HG03108 (cell line): ENCODE measurements around the gene PPP2R2D.
"Not testable (repeated sequence)": the region's sequence is repeated elsewhere in the genome, so short reads cannot be mapped to it uniquely, and the experiment has no call there.

Experiments
- ATAC-seq: cut with Tn5 transposase; IDR thresholded peaks from one replicate; pipeline ENCODE4 v1.9.1; 2021; ENCODE audit warnings: moderate library complexity; ENCODE audit not compliant: unreplicated experiment

PPP2R2D gene

GRCh38 chr10:131905603-131906268 lies 4.9 kb downstream of the PPP2R2D start:
- ATAC-seq: no peak

- no peak for ATAC-seq
Measured at GRCh38 chr10:131906269-131906639, 5.4 kb downstream of the PPP2R2D start.

- no peak for ATAC-seq
Measured at GRCh38 chr10:131907679-131908078, 6.9 kb downstream of the PPP2R2D start.

GRCh38 chr10:131908151-131908550 lies 7.3 kb downstream of the PPP2R2D start:
- no peak for ATAC-seq

GRCh38 chr10:131909014-131909808 lies 8.4 kb downstream of the PPP2R2D start:
- no peak for ATAC-seq

GRCh38 chr10:131909929-131910328 lies 9.1 kb downstream of the PPP2R2D start:
- no peak for ATAC-seq

GRCh38 chr10:131910663-131911314 lies 10.0 kb downstream of the PPP2R2D start:
- no peak for ATAC-seq

GRCh38 chr10:131911451-131911850 lies 10.6 kb downstream of the PPP2R2D start:
- ATAC-seq: no peak

- ATAC-seq: no peak
Measured at GRCh38 chr10:131912620-131913019, 11.8 kb downstream of the PPP2R2D start.

GRCh38 chr10:131915484-131915883 lies 14.7 kb downstream of the PPP2R2D start:
- no peak for ATAC-seq

- no peak for ATAC-seq
Measured at GRCh38 chr10:131915990-131916766, 15.4 kb downstream of the PPP2R2D start.

- ATAC-seq: not testable (repeated sequence)
Measured at GRCh38 chr10:131916767-131917160, 16.0 kb downstream of the PPP2R2D start.

- not testable (repeated sequence) for ATAC-seq
Measured at GRCh38 chr10:131917496-131917895, 16.7 kb downstream of the PPP2R2D start.

GRCh38 chr10:131919461-131919860 lies 18.7 kb downstream of the PPP2R2D start:
- not testable (repeated sequence) for ATAC-seq

- no peak for ATAC-seq
Measured at GRCh38 chr10:131920151-131920550, 19.3 kb downstream of the PPP2R2D start.

GRCh38 chr10:131920693-131921092 lies 19.9 kb downstream of the PPP2R2D start:
- peak; percentile 11 for ATAC-seq

GRCh38 chr10:131921184-131921583 lies 20.4 kb downstream of the PPP2R2D start:
- ATAC-seq: peak; percentile 77

GRCh38 chr10:131923038-131923756 lies 22.4 kb downstream of the PPP2R2D start:
- ATAC-seq: no peak

GRCh38 chr10:131925011-131925649 lies 24.3 kb downstream of the PPP2R2D start:
- ATAC-seq: no peak

- ATAC-seq: no peak
Measured at GRCh38 chr10:131925716-131926115, 24.9 kb downstream of the PPP2R2D start.
